Esophagus squamous epithelium (tissue), 5 donors: Measurements from ENCODE around the gene ZNG1A. TPM values are rescaled to one million over a fixed set of nuclear protein-coding genes. Genes with fewer than 3 reads are reported as not detected.
"Not testable (repeated sequence)": the region's sequence is repeated elsewhere in the genome, so short reads cannot be mapped to it uniquely, and the experiment has no call there.

Experiments
- DNase-seq: peaks from one replicate; lab custom pipeline; 2025; lab: John Stamatoyannopoulos, UW
- H3K27ac ChIP-seq, 4 donors: fragments of 200-600 bp; sonication (generic); one replicate each; pipeline ENCODE4 v1.5.1; 2016 to 2019; ENCODE audit warnings: mild to moderate bottlenecking in 1 of 4
- H3K27me3 ChIP-seq, 4 donors: fragments of 200-600 bp; sonication (generic); 1 replicate in 3 of 4; 2 replicates in 1 of 4; pipeline versions ENCODE4 v1.5.1 to v1.6.0; 2017 to 2021; ENCODE audit warnings: antibody characterized with exemption in 1 of 4
- H3K36me3 ChIP-seq, 3 donors: fragments of 200-600 bp; sonication (generic); one replicate each; pipeline ENCODE4 v1.5.1; 2016 to 2019
- H3K4me1 ChIP-seq, 3 donors: fragments of 200-600 bp; sonication (generic); one replicate each; pipeline ENCODE4 v1.5.1; 2017 to 2019
- H3K4me3 ChIP-seq, 4 donors: fragments of 200-600 bp; sonication (generic); 1 replicate in 3 of 4; 2 replicates in 1 of 4; pipeline ENCODE4 v1.5.1; 2016 to 2019; ENCODE audit warnings: mild to moderate bottlenecking in 2 of 4, moderate library complexity in 1 of 4
- H3K9me3 ChIP-seq, 3 donors: fragments of 200-600 bp; sonication (generic); one replicate each; pipeline ENCODE4 v1.5.1; 2016 to 2019
- CTCF ChIP-seq, 6 experiments: fragments of 450-650 bp in 4 of 6; fragments of 200-600 bp in 2 of 6; sonication (generic) in 2 of 6; IDR thresholded peaks; one replicate each; pipeline ENCODE4 v1.5.1; 2016 to 2019; ENCODE audit warnings: antibody characterized with exemption in 6 of 6, mild to moderate bottlenecking in 4 of 6, moderate library complexity in 4 of 6
- POLR2A ChIP-seq, 4 donors: fragments of 450-650 bp; IDR thresholded peaks; one replicate each; pipeline ENCODE4 v1.6.1; 2017; ENCODE audit warnings: antibody characterized with exemption in 4 of 4, mild to moderate bottlenecking in 4 of 4, moderate library complexity in 3 of 4
- WGBS, 2 donors: methylation state at CpG; one replicate each; pipeline ENCODE4 v1.1.5; 2018; 5-methylcytosine and 5-hydroxymethylcytosine counted together
- intact Hi-C: fragments of 100-400 bp; cut with DNase I; formaldehyde crosslinking; loops from one replicate; pipeline ENCODE4 v1.15.0; 2022
- total RNA-seq, 4 donors: library from RNA; depleted of rRNA; stranded (reverse); fragments of >200 nt; gene quantifications; one replicate each; pipeline ENCODE4 v1.1.0, GENCODE V29; 2016
- donor health status: DM: yes; HTN: yes; CAD: no.

Gene ZNG1A
- total RNA-seq, 4 donors from 2014 or later: 20.5 to 74.0 (median 38.8) TPM

- H3K9me3 ChIP-seq: no peaks in the 10 kb centered on the region
- no peak for DNase-seq
- intact Hi-C loops: loop anchor here (10.0 kb wide), 1 partner anchor 89 kb away; no protein-coding TSS in a partner anchor
- peaks cover 0 to 11% (median 0%) of the 10 kb centered on the region in 4 donors for H3K27me3 ChIP-seq
- H3K4me3 ChIP-seq: peak overlapping the region; percentile 66 to 88 (median 70)
- H3K4me1 ChIP-seq: peaks cover 7 to 45% (median 14%) of the 10 kb centered on the region in 3 donors
- no peaks in the 10 kb centered on the region for H3K36me3 ChIP-seq
- no peak for TF ChIP-seq CTCF (IDR thresholded peaks at IDR 0.05)
- no peak for TF ChIP-seq POLR2A (IDR thresholded peaks at IDR 0.05)
- peak overlapping the region; percentile 89 to 92 (median 89) for H3K27ac ChIP-seq
- 33 to 39% methylated on average over 6 of the region's 6 CpGs for WGBS, 2 donors
Observed at GRCh38 chr9:215631-216155, 36.8 kb upstream of the ZNG1A start.

- Histone ChIP-seq H3K27ac (peak within 1 kb of the TSS; percentile 89 to 92 (median 89)), H3K4me1 (peaks cover 7 to 45% (median 14%) of the 10 kb centered on the region in 3 donors), H3K4me3 (peak within 1 kb of the TSS; percentile 66 to 88 (median 70)), H3K27me3 (peaks cover 0 to 11% (median 0%) of the 10 kb centered on the region in 4 donors), H3K9me3 (no peaks in the 10 kb centered on the region), H3K36me3 (no peaks in the 10 kb centered on the region)
- 0% methylated on average over 1 to 12 of the region's 103 CpGs for WGBS, 2 donors
- intact Hi-C loops: loop anchor here (10.0 kb wide), 1 partner anchor 90 kb away; no protein-coding TSS in a partner anchor
- TF ChIP-seq CTCF (IDR thresholded peaks at IDR 0.05): peak in 5 of 6 experiments; percentile 30 to 53 (median 39)
- TF ChIP-seq POLR2A (IDR thresholded peaks at IDR 0.05): peak in 2 of 4 donors; percentile 37 to 67
- DNase-seq: peak; percentile 46
Observed at GRCh38 chr9:214648-215493, 36.0 kb upstream of the ZNG1A start, which contains the start of gene DOCK8. TSS of gene DOCK8 (plus strand) at chr9:214865. CDS start at chr9:214977, 112 bp downstream.

- no peaks in the 10 kb centered on the region for H3K9me3 ChIP-seq
- intact Hi-C loops: loop anchor here (10.0 kb wide), 1 partner anchor 91 kb away; no protein-coding TSS in a partner anchor
- H3K4me1 ChIP-seq: peaks cover 7 to 45% (median 14%) of the 10 kb centered on the region in 3 donors
- peak overlapping the region; percentile 89 to 92 (median 89) for H3K27ac ChIP-seq
- peak overlapping the region; percentile 66 to 88 (median 70) for H3K4me3 ChIP-seq
- DNase-seq: no peak
- peaks cover 0 to 11% (median 0%) of the 10 kb centered on the region in 4 donors for H3K27me3 ChIP-seq
- TF ChIP-seq CTCF (IDR thresholded peaks at IDR 0.05) (no peak), POLR2A (IDR thresholded peaks at IDR 0.05) (no peak)
- 0 to 2% methylated on average over 5 of the region's 14 CpGs for WGBS, 2 donors
- H3K36me3 ChIP-seq: no peaks in the 10 kb centered on the region
Observed at GRCh38 chr9:214351-214647, 35.4 kb upstream of the ZNG1A start.

GRCh38 chr9:213901-214300 lies 35.0 kb upstream of the ZNG1A start:
- not testable (repeated sequence) for H3K9me3 ChIP-seq, H3K36me3 ChIP-seq, DNase-seq
- 52 to 71% methylated on average over 14 of the region's 24 CpGs for WGBS, 2 donors
- intact Hi-C loops: loop anchor here (10.0 kb wide), 1 partner anchor 91 kb away; no protein-coding TSS in a partner anchor
- H3K4me1 ChIP-seq: peaks cover 7 to 45% (median 14%) of the 10 kb centered on the region in 3 donors
- peak overlapping the region in 3 of 4 donors; percentile 89 to 92 (median 89) for H3K27ac ChIP-seq
- peak overlapping the region in 2 of 4 donors; percentile 68 to 88 for H3K4me3 ChIP-seq
- H3K27me3 ChIP-seq: peaks cover 0 to 11% (median 0%) of the 10 kb centered on the region in 4 donors

DNA sequence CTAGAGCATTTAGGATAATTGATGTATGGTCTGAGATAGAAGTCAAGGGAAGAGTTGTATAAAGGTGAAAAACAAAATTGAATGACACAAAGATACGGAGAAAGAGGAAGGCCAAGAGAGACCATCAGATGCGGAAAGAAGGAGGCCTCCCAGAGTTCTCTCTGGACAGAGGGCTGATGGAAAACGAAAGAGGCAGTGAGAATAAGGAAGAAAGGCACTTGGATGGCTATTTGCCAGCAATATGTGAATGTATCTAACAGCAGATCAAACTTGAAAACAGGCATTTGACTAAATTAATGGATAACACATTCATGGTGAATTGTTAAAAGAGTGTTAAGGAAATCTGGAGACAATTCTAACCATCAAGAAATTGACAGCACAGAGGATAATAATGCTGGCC lies 33.4 kb upstream of the ZNG1A start:
- Histone ChIP-seq H3K27me3 (peaks cover 0 to 11% (median 0%) of the 10 kb centered on the region in 4 donors), H3K4me1 (peaks cover 7 to 39% (median 14%) of the 10 kb centered on the region in 3 donors), H3K27ac (peak overlapping the region in 2 of 4 donors; percentile 35 to 63), H3K9me3 (no peaks in the 10 kb centered on the region), H3K36me3 (no peaks in the 10 kb centered on the region), H3K4me3 (no peak overlapping the region)
- whole genome bisulfite sequencing, 2 donors: 60 to 81% methylated on average over 3 of the region's 3 CpGs
- no peak for TF ChIP-seq POLR2A (IDR thresholded peaks at IDR 0.05)
- no peak for TF ChIP-seq CTCF (IDR thresholded peaks at IDR 0.05)
- intact Hi-C loops: loop anchor here (10.0 kb wide), 1 partner anchor 93 kb away; no protein-coding TSS in a partner anchor
- no peak for DNase-seq
